8988T (cell line): ENCODE measurements around the gene RFTN1.

Experiments used
- DNase-seq: peaks from one replicate; pipeline ENCODE4 v3.0.0; 2011

Gene RFTN1

DNA sequence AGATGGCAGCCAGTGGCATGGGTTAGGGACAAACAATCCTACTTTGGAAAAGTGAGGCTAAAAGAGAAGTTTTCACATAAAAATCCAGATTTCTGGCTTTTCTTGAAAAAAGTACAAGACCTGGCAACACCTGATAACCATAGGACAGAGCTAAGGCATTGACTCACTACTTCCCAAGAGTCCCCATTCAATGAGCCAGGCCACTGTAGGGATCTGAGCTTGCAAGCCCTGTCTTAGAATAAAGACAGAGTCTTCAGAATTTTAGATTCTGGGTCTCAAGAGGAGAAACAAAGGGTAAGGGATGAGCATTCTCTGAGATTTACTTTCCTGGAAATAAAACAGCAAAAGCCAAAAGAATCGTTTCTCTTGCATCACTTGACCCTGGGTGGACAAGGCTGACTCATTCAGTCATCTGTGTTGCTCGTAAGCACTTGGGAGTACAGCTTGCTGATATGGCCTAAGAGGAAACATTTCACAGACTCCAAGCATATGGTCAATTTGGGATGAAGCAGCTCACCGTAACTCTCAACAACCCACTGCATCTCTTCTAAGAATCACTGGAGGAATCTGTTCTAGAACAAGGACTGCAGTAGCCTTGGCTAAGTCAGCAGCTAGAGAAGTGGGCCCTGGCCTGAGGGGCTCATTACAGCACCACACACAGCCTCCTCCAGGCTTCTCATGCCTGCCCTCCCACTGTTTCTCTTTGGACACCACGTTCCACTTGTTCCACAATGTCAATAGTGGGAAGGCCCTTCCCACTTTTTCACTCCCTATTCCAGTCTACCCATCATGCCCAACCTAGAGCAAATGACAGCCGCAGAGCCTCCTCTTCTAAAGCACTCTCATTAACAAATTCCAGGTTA, 86.2 kb downstream of the RFTN1 start:
- DNase-seq, result no peak

DNA sequence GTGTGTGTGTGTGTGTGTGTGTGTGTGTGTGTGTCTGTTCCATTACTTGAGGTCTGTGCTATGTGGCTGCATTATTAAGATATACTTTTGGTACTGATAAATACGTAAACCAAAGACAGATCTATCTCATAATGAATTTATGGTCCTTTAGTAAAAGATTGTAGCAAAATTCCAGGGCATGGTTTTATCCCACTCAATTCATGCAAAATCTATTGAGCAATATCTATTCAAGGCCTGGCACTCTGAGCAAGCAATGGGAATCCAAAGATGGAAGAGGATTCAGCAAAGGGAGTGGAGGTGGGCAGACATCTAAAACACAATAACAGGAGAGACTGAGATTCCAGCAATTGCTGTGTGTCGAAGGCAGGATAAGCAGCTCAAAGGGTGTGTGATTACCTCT, 86.8 kb downstream of the RFTN1 start:
- no peak for DNase-seq

DNA sequence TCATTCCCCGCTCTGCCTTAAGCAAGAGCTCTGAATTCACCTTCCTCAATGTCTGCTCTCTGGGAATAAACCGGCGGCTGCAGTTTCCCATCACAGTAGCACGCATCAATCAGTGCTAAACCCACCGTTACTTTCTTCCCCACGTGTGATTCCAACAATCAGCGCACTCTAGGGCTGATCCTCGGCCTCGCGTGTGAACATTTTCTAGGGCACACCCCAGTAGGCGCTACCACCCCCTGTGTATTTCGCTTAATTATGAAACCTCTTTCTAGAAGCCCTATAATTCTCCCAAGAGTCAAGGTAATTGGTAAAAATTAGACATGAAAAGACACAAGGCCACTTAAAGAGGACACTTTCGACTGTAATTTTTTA, 87.5 kb downstream of the RFTN1 start:
- no peak for DNase-seq

DNA sequence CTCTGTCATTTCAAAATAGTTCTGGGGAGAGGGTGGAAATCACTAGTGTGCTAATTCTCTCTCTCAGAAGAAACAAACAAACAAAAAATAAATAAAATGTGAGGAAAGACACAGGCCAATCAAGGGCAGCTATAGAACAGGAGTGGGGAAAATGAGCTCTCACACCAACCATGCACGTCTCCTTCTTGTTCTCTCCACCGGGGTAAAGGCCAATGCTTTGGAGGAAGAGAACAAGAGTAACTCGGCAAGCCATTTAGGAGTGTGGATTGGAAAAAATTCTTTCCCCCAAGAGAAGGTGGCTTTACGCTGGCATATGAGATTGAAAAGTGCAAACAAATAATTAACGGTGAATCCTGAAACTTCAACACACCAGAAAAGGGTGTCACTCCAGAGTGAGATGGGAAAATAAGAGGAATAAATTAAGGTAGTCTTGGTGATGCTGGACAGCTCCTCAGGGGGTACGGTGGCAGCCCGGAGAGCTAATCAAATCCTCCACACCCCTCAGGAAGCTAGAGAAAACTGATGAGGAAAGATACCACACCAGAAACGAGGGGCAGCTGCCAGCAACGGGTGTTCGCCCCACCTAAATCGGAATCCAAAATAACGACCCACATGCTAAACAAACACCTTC, 88.0 kb downstream of the RFTN1 start:
- DNase-seq, result no peak

DNA sequence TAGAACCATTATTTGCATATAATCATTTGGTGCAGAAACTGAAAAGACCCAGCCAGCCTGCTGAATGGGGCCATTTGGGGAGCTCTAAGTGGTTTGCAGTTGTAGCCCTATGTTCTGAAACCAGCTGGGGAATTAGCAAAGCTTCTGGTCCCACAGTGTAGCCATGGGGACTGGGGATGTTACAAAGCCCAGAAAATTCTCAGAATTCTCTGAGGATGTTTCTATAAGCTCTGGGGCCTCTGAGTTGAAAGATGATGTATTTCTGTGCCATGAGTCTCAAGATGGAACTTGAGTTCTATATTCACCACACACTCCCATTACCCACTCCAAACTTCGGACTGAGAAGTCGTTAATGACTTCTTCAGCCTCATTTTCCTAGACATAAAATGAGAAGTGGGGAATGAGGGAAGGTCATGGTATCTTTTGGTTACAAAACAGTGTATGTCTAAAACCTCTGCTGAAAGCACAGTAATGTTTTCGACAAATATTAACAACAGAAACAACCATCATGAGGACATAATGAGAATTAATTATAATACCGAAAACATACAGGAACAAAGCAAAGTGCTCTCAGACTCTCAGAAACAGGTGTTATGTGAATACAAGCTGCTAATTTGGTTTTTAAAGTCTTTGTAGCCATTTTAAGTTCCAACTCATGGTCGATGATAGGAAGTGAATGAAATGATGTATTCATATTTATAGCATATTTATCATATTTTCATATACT, 89.4 kb downstream of the RFTN1 start:
- no peak for DNase-seq

DNA sequence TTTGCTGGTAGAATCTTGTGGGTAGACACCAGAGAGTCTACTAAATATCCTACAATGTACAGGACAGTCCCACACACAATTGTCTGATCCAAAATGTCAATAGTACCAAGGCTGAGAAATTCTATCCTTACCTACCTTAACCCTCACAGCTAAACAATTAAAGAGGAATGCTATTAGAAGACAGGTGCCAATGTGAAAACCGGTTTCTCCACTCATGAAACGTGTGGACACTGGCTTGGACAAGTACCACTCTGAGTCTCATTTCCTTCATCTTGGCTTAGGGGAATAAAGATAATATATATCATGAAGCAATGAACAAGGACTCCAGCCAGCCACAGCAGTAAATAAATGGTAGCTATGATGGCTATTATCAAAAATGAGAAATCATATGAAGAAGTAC, 90.2 kb downstream of the RFTN1 start:
- DNase-seq, result no peak

DNA sequence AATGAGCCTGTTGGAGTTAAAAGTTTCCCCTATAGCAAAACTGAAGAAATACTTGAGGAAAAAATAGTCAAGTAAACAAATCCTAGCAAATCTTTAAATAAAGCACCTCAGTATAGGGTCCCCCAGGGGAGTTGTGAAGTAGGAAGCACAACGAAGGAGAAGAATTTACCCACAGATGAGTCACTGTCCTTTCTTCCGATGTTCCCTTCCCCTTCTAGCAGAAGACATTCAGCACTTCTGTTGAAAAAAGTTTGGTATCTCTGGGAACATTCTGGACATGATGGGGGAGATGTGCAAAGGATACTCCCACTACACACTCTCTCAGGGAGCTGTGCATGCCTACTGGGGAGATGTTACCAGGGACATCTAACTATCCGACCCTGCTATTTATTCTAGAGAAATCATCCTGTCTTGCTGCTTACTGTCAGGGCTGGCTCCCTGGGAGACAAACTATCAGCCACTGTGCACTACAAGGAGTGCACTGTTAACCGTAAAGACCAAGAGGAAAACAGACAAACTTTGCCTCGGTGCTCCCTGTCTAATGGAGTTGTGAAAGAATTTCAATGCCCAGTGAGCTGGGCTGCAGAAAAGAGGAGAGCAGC, 93.8 kb downstream of the RFTN1 start:
- no peak for DNase-seq

DNA sequence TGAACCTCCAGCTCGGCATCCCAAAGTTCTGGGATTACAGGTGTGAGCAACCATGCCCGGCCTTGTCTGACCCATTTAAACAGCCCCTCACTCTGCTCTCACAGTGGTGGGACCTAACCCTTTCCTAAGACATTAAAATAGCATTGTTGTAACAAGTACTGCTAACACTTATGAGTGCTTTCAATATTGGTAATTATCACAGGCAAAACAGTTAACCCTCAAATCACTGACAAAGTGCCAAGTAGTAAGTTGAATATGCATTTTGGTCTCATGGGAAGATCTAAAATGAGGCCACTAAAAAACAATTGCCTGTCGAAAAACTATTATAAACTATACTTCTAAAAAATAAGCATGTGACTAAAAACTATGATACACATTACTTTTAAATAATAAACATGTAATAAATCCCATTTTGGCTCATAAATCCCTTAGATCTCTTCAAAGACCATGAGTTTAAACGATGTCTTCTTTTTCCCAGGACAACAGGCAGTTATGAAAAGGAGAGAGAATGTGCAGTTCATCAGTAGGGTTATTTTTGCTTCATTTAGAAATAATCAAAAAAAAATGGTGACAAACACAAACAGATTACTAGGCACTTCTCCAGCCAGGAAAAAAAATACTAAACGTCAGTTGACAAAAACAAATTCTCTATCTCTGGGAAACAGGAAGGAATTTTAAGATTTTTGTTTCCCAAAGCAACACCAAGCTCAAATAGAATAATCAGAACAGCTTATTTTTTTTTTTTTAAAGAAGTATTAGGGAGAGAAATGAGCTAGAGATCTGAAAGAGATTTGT, 95.4 kb downstream of the RFTN1 start:
- DNase-seq, result no peak

DNA sequence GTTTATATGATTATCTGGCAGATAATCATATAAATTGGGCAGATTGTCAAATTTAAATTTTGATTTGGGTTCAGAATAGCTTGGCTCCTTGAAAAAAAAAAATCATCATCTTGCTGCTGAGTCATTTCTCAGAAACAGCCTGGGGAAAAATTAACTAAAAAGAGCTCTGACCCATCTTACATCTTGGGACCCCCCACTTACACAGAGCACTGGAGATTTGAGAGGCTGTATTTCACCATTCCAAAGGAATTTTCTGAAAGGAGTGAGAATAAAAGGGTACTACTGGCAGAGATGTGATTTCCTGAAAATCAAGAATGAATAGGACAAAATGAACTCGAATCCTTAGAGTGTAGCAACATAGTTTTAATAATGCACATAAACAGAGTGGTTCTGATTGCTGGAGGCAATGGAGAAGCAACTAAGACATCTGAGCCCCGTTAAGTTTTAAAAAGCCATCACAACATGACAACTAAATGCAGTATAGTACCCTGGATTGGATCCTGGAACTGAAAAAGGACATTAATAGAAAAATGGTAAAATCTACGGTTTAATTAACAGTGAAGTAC, 97.5 kb downstream of the RFTN1 start:
- no peak for DNase-seq

DNA sequence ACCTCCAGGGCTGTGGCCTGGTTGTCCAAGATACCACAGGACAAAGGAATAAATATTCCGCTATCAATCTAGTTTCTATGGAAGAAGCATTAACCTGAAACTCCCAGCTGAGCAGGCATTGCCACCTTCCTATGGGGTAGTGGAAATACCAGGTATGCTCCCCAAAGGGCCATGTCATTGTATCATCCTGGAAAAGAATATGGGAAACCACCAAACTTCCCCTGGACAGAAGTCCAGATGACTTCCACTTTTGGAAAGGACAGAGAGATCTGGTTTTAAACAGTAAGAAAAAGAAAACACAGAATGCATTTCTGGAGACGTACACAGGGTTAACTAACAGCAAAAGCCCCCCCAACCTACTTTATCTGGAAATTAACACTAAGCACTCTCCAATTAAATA, 100.2 kb downstream of the RFTN1 start:
- DNase-seq, result no peak

DNA sequence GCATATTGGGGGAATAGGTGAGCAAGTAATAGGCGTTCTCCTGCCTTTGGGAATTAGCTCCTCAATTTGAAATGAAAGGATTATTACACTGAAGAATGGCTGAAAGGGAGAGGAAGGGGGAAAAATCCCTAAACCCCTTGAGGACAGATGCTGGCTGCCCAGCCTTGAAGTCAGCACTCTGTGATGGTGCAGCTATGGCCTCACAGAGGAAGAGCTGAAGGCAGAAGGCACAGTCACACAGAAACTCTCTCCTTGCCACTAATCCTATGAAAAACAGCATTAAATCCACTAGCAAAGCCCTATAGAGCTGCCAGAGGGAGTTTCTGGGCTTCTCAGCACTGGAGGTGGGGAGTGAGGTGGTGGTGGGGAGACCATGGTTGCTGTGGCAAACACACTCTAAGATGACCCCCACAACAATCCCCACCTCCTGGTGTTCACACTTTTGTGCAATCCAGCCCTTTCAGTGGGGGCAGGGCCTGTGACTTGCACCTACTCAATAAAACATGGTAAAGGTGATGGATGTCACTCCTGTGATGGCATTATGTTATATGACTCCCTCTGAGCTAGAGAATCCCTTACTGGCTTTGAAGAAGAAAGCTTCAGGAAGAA, 101.2 kb downstream of the RFTN1 start:
- DNase-seq, result no peak

DNA sequence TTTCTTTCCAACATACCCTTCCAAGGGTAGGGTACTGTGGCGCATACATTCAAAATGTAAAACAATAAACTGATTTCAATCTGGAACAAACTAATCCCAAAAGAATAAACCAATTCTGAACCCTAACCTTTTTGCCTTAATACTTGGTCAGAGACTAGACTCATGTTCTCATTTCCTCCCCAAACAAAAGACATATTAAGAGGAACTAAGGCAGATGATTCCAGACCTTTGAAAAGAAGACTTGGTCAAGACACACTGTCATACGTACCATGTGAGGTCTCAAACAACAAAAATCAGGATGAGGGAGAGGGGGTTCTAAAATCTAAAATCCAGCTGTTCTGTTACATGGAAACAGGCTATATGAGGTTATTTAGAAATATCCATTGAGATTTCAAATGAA, 102.1 kb downstream of the RFTN1 start:
- no peak for DNase-seq

DNA sequence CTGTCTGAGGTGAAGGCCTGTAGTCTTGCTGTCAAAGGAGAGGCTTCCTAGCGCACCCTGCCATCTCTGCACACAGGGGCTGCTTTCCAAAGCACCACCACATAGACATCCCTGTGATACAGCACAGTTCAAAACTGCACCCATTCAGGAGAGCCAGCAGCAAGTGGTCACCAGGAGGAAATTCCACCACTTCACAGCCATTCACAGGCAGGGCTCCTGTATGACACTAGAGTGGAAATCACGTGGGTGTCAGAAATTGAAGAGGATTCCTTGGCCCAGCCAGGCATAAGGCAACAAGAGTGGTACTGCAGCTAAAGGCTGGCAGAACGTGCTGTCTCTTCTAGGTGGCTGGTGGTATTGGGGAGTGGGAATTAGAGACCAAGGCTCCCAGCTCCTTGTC, 102.8 kb downstream of the RFTN1 start:
- no peak for DNase-seq

DNA sequence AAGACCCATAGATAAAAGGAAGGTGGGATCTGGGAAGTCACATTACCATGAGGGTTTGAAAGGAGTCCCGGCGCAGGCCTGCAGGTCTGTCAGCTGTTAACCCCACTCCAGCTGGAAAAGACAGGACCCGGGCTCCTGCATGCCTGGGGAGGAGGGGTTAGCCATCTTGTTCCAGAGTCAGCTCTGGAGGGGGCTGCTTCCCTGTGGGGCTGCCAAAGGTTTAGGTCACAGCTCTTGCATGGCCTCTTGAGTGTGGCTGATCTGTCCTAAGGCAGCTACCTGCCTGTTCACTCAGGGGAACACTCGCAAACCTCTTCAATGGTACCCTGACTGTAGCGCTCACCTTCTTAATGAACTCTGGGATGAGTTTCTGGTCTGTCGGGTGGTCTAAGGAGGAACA, 104.5 kb downstream of the RFTN1 start:
- no peak for DNase-seq

DNA sequence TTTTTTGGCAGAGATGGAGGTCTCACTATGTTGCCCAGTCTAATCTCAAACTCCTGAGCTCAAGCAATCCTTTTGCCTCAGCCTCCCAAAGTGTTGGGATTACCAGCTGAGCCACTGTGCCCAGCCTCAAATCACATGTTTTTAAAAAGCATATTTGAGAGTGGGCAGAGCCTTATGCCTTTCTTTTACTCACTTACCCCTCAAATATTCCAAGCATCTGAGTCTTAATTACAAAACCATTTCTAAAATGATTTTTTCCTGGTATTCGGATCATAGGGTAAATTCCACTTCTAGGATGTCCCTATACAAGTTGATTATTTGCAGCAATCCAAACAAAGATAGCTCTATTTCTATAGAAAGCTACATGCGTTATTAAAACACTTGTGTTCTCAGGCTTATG, 106.1 kb downstream of the RFTN1 start:
- DNase-seq, result no peak

DNA sequence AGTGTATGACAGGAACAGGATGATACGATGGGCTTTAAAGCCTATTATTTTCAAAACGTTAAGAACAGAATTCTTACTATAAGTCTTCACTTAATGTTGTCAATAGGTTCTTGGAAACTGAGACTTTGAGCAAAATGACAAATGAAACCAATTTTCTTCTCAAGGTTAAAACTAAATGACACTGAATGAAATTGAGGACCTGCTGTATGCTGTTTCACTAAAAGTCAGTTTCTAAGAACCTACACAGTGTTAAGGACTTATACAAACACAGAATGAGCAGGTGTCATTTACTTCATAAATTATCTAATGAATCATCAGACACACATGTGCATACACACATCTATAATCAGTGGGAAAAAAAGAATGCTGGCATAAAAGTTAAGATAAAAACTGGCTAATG, 106.9 kb downstream of the RFTN1 start:
- DNase-seq, result no peak

DNA sequence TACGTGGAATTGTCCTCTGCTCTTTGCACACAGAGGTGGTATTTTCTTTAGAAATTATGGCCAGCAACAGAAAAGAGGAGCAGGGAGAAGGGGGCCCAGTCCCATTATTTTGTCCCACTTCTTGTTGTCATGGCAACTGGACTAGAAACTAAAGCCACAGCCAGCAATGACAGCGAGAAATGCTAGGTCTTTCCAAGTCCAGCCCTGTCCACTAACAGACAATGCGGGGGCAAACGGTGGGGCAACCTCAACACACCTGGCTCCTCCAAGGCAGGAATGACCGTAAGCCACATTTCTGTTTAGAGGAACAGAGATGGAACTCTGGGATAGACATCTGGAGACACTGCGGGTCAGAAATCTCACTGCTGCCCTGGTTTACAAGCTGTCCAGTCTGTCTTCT, 107.3 kb downstream of the RFTN1 start:
- DNase-seq, result no peak

DNA sequence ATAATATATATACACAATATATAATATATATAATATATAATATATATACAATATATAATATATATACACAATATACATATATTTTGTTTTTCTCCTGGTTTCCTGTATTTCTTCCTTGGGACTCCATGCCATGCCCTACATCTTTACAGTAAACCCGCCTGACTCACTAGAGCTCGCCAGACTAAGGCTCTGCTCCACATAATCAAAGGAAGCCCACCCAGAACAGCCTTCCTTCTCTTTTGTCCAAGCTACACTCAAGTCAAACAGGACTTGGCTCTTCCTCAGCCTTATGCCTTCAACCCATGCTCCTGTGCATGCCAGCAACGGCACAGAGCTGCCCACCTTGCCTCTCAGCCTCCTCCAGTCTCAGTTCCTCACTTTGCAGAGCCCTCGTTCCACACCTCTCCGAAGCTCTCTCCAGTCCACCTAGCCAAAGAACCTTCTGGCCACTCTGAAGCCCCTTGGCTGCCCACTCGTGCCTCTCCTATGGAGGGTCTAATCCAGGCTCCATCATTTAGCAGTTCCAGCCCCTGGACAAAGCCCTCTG, 109.1 kb downstream of the RFTN1 start:
- DNase-seq, result no peak

DNA sequence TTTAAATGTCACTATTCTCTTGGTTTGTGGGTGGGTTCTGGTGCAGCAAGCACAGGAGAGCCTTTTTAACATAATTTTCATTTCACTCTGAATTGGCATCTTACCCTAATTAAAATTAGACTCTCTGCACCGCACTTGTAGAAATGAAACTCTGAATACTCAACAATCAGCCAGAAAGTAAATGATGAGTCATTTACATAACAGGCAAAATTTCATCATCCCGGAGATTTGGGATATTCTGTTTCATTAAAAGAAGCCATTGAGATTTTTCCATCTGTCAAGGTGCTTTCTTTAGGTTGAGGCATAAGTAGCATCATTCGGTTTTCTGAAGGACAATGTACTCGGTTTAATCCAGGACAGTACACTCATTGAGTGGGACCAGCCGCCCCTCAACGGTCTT, 111.0 kb downstream of the RFTN1 start:
- no peak for DNase-seq

DNA sequence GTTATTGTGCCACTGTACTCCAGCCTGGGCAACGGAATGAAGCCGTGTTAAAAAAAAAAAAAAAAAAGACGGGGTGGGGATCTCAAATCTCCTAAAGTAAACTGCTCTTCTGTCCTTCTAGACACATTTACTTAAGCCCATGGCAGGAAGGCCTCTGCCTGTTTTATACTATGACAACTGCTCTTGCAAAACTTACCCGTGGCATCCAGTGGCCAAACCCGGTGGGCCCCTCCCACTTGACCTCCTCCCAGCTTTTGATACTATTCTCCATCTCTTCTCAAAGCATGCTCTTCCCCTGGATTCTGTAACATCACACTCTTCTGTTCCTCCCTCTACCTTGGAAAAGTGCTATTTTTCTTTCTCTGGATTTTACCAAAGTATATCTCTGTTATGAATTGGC, 112.2 kb downstream of the RFTN1 start:
- DNase-seq, result no peak

DNA sequence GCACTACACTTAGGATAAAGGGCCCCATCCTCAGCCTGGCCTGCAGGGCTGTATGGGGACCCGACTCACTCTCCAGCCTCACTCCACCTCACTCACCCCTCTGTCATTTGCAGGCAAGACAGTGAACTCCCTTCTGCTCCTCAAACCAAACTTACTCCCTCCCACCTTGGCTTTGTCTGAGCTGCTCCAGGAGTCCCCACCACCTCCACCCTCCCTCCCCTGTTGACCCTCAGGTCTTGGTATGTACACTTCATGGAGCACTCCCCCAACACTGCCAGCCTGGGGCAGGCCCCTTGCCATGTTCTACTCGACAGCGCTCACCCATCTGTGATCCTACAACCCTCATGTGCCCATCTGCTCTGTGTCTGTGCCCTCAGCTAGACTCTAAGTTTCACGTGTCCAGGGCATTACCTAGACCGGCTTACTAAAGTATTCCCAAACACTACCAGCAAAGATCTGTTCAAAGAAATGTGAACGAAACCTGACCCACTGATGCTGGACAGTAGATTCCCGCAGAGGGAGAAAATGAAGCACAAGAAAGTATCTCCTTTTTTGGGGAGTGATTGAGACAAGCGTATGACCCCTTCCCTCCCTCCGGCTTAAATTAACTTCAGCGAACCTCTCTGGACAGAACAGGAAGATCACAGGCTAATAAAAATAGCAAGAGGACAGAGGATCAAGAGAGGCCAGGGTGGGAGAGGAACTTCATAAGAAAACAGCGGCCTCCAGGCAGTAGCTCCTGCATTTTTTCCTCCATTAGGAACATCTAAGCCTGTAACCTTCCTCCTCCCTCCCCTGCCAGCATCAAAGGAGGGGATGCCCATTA, 113.2 kb downstream of the RFTN1 start:
- DNase-seq, result no peak
